Measurements from ENCODE around the gene LARGE1.

- TF ChIP-seq JUND (IDR thresholded peaks at IDR 0.05) (no peak), EZH2 (IDR thresholded peaks at IDR 0.05) (no peak), MAX (IDR thresholded peaks at IDR 0.05) (no peak)
These were observed 6.1 kb downstream of the LARGE1 start for GRCh38 chr22:33914131-33914530.
